HEK293 (cell line): ENCODE measurements around the gene TRDMT1.
A peak's percentile ranks its signal among the peaks of the same experiment; 100 is the strongest.

ENCODE experiments used
- BCL11B ChIP-seq: fragments of 450-650 bp; formaldehyde crosslinking; IDR thresholded peaks from 2 replicates; pipeline ENCODE4 v1.5.1; 2016; ENCODE audit warnings: low read depth, missing biosample characterization, missing genetic modification characterization
- ZBTB48 ChIP-seq: fragments of 450-650 bp; formaldehyde crosslinking; IDR thresholded peaks from 2 replicates; pipeline ENCODE4 v1.5.1; 2016; ENCODE audit warnings: missing biosample characterization, missing genetic modification characterization
- ZNF132 ChIP-seq: fragments of 450-650 bp; formaldehyde crosslinking; IDR thresholded peaks from 2 replicates; pipeline ENCODE4 v1.5.1; 2017; ENCODE audit warnings: missing biosample characterization, missing genetic modification characterization, borderline replicate concordance
- ZNF133 ChIP-seq: fragments of 450-650 bp; formaldehyde crosslinking; IDR thresholded peaks from 2 replicates; pipeline ENCODE4 v1.5.1; 2016; ENCODE audit warnings: missing biosample characterization, missing genetic modification characterization
- ZNF174 ChIP-seq: fragments of 450-650 bp; formaldehyde crosslinking; IDR thresholded peaks from 2 replicates; pipeline ENCODE4 v1.5.0; 2017; ENCODE audit warnings: missing biosample characterization, mild to moderate bottlenecking, missing genetic modification characterization
- ZNF175 ChIP-seq: fragments of 450-650 bp; formaldehyde crosslinking; IDR thresholded peaks from 2 replicates; pipeline ENCODE4 v1.5.1; 2016; ENCODE audit warnings: missing biosample characterization, missing genetic modification characterization
- ZNF202 ChIP-seq: fragments of 450-650 bp; formaldehyde crosslinking; IDR thresholded peaks from 2 replicates; pipeline ENCODE4 v1.5.1; 2016; ENCODE audit warnings: missing biosample characterization, missing genetic modification characterization, borderline replicate concordance
- ZNF391 ChIP-seq: fragments of 450-650 bp; formaldehyde crosslinking; IDR thresholded peaks from 2 replicates; pipeline ENCODE4 v1.5.1; 2016; ENCODE audit warnings: low read depth, missing biosample characterization, missing genetic modification characterization, borderline replicate concordance
- ZNF48 ChIP-seq: fragments of 450-650 bp; formaldehyde crosslinking; IDR thresholded peaks from 2 replicates; pipeline ENCODE4 v1.5.1; 2016; ENCODE audit warnings: missing biosample characterization, missing genetic modification characterization
- ZNF670 ChIP-seq: fragments of 450-650 bp; formaldehyde crosslinking; IDR thresholded peaks from 2 replicates; pipeline ENCODE4 v1.5.1; 2016; ENCODE audit warnings: missing biosample characterization, missing genetic modification characterization, low read depth
- ZNF776 ChIP-seq: fragments of 450-650 bp; formaldehyde crosslinking; IDR thresholded peaks from 2 replicates; pipeline ENCODE4 v1.5.0; 2017; ENCODE audit warnings: missing biosample characterization, missing genetic modification characterization, borderline replicate concordance
- TF ChIP-seq, protein P1 (sequence below): sonication (generic); formaldehyde crosslinking; IDR thresholded peaks from 2 replicates; pipeline ENCODE4 v1.8.1; 2022; ENCODE audit warnings: mild to moderate bottlenecking, moderate library complexity, missing genetic modification reagents
- TF ChIP-seq, protein P2 (sequence below): fragments of 450-650 bp; formaldehyde crosslinking; IDR thresholded peaks from 2 replicates; pipeline ENCODE4 v1.5.1; 2016; ENCODE audit warnings: missing biosample characterization, missing genetic modification characterization
- TF ChIP-seq, protein P3 (sequence below): fragments of 450-650 bp; formaldehyde crosslinking; IDR thresholded peaks from 2 replicates; pipeline ENCODE4 v1.5.1; 2016; ENCODE audit warnings: missing biosample characterization, missing genetic modification characterization
- TF ChIP-seq, protein P4 (sequence below): fragments of 450-650 bp; formaldehyde crosslinking; IDR thresholded peaks from 2 replicates; pipeline ENCODE4 v1.5.1; 2016; ENCODE audit warnings: missing biosample characterization, missing genetic modification characterization
- TF ChIP-seq, protein P5 (sequence below): fragments of 450-650 bp; formaldehyde crosslinking; IDR thresholded peaks from 2 replicates; pipeline ENCODE4 v1.5.1; 2016; ENCODE audit warnings: missing biosample characterization, missing genetic modification characterization
- TF ChIP-seq, protein P6 (sequence below): fragments of 450-650 bp; formaldehyde crosslinking; conservative IDR thresholded peaks from 2 replicates; pipeline ENCODE4 v1.5.1; 2016; ENCODE audit warnings: low read depth, missing biosample characterization, missing genetic modification characterization
- TF ChIP-seq, protein P7 (sequence below): fragments of 450-650 bp; formaldehyde crosslinking; IDR thresholded peaks from 2 replicates; pipeline ENCODE4 v1.5.1; 2017; ENCODE audit warnings: missing biosample characterization, missing genetic modification characterization

Gene TRDMT1

DNA sequence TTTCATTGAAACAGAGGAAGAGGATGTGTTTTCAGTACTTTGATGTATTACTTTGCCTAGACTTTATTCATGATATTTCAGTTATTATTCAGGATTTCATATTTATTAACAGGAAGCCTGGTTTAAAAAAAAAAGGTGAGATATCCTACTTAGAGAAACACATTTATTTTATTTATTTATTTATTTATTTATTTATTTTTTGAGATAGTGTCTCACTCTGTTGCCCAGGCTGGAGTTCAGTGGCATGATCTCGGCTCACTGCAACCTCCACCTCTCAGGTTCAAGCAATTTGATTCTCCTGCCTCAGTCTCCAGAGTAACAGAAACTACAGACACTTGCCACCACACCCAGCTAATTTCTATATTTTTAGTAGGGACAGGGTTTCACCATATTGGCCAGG lies 24.5 kb downstream of the TRDMT1 start (continued):
- TF ChIP-seq, protein P1, sequence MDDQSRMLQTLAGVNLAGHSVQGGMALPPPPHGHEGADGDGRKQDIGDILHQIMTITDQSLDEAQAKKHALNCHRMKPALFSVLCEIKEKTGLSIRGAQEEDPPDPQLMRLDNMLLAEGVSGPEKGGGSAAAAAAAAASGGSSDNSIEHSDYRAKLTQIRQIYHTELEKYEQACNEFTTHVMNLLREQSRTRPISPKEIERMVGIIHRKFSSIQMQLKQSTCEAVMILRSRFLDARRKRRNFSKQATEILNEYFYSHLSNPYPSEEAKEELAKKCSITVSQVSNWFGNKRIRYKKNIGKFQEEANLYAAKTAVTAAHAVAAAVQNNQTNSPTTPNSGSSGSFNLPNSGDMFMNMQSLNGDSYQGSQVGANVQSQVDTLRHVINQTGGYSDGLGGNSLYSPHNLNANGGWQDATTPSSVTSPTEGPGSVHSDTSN = no peak
- TF ChIP-seq, protein P2, sequence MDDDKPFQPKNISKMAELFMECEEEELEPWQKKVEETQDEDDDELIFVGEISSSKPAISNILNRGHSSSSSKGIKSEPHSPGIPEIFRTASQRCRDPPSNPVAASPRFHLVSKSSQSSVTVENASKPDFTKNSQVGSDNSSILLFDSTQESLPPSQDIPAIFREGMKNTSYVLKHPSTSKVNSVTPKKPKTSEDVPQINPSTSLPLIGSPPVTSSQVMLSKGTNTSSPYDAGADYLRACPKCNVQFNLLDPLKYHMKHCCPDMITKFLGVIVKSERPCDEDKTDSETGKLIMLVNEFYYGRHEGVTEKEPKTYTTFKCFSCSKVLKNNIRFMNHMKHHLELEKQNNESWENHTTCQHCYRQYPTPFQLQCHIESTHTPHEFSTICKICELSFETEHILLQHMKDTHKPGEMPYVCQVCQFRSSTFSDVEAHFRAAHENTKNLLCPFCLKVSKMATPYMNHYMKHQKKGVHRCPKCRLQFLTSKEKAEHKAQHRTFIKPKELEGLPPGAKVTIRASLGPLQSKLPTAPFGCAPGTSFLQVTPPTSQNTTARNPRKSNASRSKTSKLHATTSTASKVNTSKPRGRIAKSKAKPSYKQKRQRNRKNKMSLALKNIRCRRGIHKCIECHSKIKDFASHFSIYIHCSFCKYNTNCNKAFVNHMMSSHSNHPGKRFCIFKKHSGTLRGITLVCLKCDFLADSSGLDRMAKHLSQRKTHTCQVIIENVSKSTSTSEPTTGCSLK (tag by site-specific recombination) = no peak
- TF ChIP-seq ZNF132 (tag by site-specific recombination) (no peak), ZNF175 (no peak), ZNF174 (tag by site-specific recombination) (no peak), ZNF202 (tag by site-specific recombination) (no peak), ZNF670 (tag by site-specific recombination) (no peak), ZNF776 (tag by site-specific recombination) (no peak), ZNF48 (no peak), ZBTB48 (tag by site-specific recombination) (no peak), BCL11B (no peak), ZNF391 (no peak), ZNF133 (tag by site-specific recombination) (no peak)
- TF ChIP-seq, protein P3, sequence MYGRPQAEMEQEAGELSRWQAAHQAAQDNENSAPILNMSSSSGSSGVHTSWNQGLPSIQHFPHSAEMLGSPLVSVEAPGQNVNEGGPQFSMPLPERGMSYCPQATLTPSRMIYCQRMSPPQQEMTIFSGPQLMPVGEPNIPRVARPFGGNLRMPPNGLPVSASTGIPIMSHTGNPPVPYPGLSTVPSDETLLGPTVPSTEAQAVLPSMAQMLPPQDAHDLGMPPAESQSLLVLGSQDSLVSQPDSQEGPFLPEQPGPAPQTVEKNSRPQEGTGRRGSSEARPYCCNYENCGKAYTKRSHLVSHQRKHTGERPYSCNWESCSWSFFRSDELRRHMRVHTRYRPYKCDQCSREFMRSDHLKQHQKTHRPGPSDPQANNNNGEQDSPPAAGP (tag by site-specific recombination) = no peak
- TF ChIP-seq, protein P4, sequence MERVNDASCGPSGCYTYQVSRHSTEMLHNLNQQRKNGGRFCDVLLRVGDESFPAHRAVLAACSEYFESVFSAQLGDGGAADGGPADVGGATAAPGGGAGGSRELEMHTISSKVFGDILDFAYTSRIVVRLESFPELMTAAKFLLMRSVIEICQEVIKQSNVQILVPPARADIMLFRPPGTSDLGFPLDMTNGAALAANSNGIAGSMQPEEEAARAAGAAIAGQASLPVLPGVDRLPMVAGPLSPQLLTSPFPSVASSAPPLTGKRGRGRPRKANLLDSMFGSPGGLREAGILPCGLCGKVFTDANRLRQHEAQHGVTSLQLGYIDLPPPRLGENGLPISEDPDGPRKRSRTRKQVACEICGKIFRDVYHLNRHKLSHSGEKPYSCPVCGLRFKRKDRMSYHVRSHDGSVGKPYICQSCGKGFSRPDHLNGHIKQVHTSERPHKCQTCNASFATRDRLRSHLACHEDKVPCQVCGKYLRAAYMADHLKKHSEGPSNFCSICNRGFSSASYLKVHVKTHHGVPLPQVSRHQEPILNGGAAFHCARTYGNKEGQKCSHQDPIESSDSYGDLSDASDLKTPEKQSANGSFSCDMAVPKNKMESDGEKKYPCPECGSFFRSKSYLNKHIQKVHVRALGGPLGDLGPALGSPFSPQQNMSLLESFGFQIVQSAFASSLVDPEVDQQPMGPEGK (tag by site-specific recombination) = no peak
- TF ChIP-seq, protein P5, sequence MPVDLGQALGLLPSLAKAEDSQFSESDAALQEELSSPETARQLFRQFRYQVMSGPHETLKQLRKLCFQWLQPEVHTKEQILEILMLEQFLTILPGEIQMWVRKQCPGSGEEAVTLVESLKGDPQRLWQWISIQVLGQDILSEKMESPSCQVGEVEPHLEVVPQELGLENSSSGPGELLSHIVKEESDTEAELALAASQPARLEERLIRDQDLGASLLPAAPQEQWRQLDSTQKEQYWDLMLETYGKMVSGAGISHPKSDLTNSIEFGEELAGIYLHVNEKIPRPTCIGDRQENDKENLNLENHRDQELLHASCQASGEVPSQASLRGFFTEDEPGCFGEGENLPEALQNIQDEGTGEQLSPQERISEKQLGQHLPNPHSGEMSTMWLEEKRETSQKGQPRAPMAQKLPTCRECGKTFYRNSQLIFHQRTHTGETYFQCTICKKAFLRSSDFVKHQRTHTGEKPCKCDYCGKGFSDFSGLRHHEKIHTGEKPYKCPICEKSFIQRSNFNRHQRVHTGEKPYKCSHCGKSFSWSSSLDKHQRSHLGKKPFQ (tag by site-specific recombination) = no peak
- TF ChIP-seq, protein P6, sequence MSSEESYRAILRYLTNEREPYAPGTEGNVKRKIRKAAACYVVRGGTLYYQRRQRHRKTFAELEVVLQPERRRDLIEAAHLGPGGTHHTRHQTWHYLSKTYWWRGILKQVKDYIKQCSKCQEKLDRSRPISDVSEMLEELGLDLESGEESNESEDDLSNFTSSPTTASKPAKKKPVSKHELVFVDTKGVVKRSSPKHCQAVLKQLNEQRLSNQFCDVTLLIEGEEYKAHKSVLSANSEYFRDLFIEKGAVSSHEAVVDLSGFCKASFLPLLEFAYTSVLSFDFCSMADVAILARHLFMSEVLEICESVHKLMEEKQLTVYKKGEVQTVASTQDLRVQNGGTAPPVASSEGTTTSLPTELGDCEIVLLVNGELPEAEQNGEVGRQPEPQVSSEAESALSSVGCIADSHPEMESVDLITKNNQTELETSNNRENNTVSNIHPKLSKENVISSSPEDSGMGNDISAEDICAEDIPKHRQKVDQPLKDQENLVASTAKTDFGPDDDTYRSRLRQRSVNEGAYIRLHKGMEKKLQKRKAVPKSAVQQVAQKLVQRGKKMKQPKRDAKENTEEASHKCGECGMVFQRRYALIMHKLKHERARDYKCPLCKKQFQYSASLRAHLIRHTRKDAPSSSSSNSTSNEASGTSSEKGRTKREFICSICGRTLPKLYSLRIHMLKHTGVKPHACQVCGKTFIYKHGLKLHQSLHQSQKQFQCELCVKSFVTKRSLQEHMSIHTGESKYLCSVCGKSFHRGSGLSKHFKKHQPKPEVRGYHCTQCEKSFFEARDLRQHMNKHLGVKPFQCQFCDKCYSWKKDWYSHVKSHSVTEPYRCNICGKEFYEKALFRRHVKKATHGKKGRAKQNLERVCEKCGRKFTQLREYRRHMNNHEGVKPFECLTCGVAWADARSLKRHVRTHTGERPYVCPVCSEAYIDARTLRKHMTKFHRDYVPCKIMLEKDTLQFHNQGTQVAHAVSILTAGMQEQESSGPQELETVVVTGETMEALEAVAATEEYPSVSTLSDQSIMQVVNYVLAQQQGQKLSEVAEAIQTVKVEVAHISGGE (tag by site-specific recombination) = peak; percentile 46
- TF ChIP-seq, protein P7, sequence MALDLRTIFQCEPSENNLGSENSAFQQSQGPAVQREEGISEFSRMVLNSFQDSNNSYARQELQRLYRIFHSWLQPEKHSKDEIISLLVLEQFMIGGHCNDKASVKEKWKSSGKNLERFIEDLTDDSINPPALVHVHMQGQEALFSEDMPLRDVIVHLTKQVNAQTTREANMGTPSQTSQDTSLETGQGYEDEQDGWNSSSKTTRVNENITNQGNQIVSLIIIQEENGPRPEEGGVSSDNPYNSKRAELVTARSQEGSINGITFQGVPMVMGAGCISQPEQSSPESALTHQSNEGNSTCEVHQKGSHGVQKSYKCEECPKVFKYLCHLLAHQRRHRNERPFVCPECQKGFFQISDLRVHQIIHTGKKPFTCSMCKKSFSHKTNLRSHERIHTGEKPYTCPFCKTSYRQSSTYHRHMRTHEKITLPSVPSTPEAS (tag by site-specific recombination) = no peak
